ENCODE results near the gene TDRD6. TPM values are rescaled to one million over a fixed set of nuclear protein-coding genes. Genes with fewer than 3 reads are reported as not detected.

Gene TDRD6
- total RNA-seq, 2 donors from 2014 or later = 0.91 to 13.0 TPM

- Histone ChIP-seq H3K27ac (no peak overlapping the region), H3K4me1 (replicated peaks) (no peaks in the 10 kb centered on the region), H3K36me3 (no peaks in the 10 kb centered on the region), H3K4me3 (no peak overlapping the region), H3K9me3 (no peaks in the 10 kb centered on the region), H3K27me3 (replicated peaks; ENCODE audit: insufficient read depth) (no peaks in the 10 kb centered on the region)
- TF ChIP-seq POLR2AphosphoS5 (IDR thresholded peaks at IDR 0.05) (no peak), CTCF (IDR thresholded peaks at IDR 0.05) (no peak), POLR2A (IDR thresholded peaks at IDR 0.05) (no peak)
- no peak for DNase-seq (ENCODE audit: low spot score)
- intact Hi-C loops (cut with DNase I) = no loop called here
Measured at GRCh38 chr6:46715141-46715540, 27.5 kb downstream of the TDRD6 start.

GRCh38 chr6:46719099-46719498 lies 31.4 kb downstream of the TDRD6 start:
- TF ChIP-seq POLR2AphosphoS5 (IDR thresholded peaks at IDR 0.05) (no peak), CTCF (IDR thresholded peaks at IDR 0.05) (no peak), POLR2A (IDR thresholded peaks at IDR 0.05) (no peak)
- Histone ChIP-seq H3K27ac (no peak overlapping the region), H3K4me3 (no peak overlapping the region), H3K36me3 (no peaks in the 10 kb centered on the region), H3K4me1 (replicated peaks) (no peaks in the 10 kb centered on the region), H3K9me3 (no peaks in the 10 kb centered on the region), H3K27me3 (replicated peaks; ENCODE audit: insufficient read depth) (no peaks in the 10 kb centered on the region)
- WGBS = 86% methylated on average over 1 of the region's 1 CpG
- DNase-seq (ENCODE audit: low spot score) = no peak
- intact Hi-C loops (cut with DNase I) = no loop called here

GRCh38 chr6:46720401-46720800 lies 32.7 kb downstream of the TDRD6 start:
- intact Hi-C loops (cut with DNase I) = no loop called here
- TF ChIP-seq CTCF (IDR thresholded peaks at IDR 0.05) = no peak
- TF ChIP-seq POLR2A (IDR thresholded peaks at IDR 0.05) = no peak
- no peak for TF ChIP-seq POLR2AphosphoS5 (IDR thresholded peaks at IDR 0.05)
- Histone ChIP-seq H3K9me3 (no peaks in the 10 kb centered on the region), H3K27ac (no peak overlapping the region), H3K36me3 (no peaks in the 10 kb centered on the region), H3K4me3 (no peak overlapping the region), H3K4me1 (replicated peaks) (no peaks in the 10 kb centered on the region), H3K27me3 (replicated peaks; ENCODE audit: insufficient read depth) (no peaks in the 10 kb centered on the region)
- DNase-seq (ENCODE audit: low spot score) = no peak
- WGBS = 100% methylated on average over 1 of the region's 1 CpG

- no peak for DNase-seq (ENCODE audit: low spot score)
- 92% methylated on average over 1 of the region's 1 CpG for WGBS
- no peak for TF ChIP-seq CTCF (IDR thresholded peaks at IDR 0.05)
- TF ChIP-seq POLR2AphosphoS5 (IDR thresholded peaks at IDR 0.05) = no peak
- TF ChIP-seq POLR2A (IDR thresholded peaks at IDR 0.05) = no peak
- no peak overlapping the region for H3K27ac ChIP-seq
- H3K4me1 ChIP-seq (replicated peaks) = no peaks in the 10 kb centered on the region
- no peaks in the 10 kb centered on the region for H3K9me3 ChIP-seq
- H3K36me3 ChIP-seq = no peaks in the 10 kb centered on the region
- intact Hi-C loops (cut with DNase I) = no loop called here
- no peaks in the 10 kb centered on the region for H3K27me3 ChIP-seq (replicated peaks; ENCODE audit: insufficient read depth)
- no peak overlapping the region for H3K4me3 ChIP-seq
Measured at GRCh38 chr6:46729787-46730326, 42.2 kb downstream of the TDRD6 start.

- 40% methylated on average over 4 of the region's 4 CpGs for WGBS
- TF ChIP-seq POLR2A (IDR thresholded peaks at IDR 0.05) (no peak), CTCF (IDR thresholded peaks at IDR 0.05) (no peak), POLR2AphosphoS5 (IDR thresholded peaks at IDR 0.05) (no peak)
- peaks cover 3% of the 10 kb centered on the region for H3K4me1 ChIP-seq (replicated peaks)
- no peaks in the 10 kb centered on the region for H3K36me3 ChIP-seq
- DNase-seq (ENCODE audit: low spot score) = no peak
- no peaks in the 10 kb centered on the region for H3K27me3 ChIP-seq (replicated peaks; ENCODE audit: insufficient read depth)
- H3K27ac ChIP-seq = no peak overlapping the region
- H3K4me3 ChIP-seq = no peak overlapping the region
- intact Hi-C loops (cut with DNase I) = no loop called here
- H3K9me3 ChIP-seq = no peaks in the 10 kb centered on the region
Measured at GRCh38 chr6:46730921-46731461, 43.3 kb downstream of the TDRD6 start.
